Left lobe of liver (tissue), 2 donors: ENCODE data around the gene DLL4. TPM values are rescaled to one million over a fixed set of nuclear protein-coding genes. Genes with fewer than 3 reads are reported as not detected.
A peak's percentile ranks its signal among the peaks of the same experiment; 100 is the strongest.

Experiments
- ATAC-seq: fragments of 200-7000 bp; cut with Tn5 transposase; one replicate; pipeline ENCODE4 v1.9.1; 2020; ENCODE audit warnings: mild to moderate bottlenecking, moderate library complexity
- DNase-seq: peaks from one replicate; pipeline ENCODE4 v3.0.0-alpha.2; 2020; ENCODE audit warnings: low spot score
- total RNA-seq: library from RNA; stranded (reverse); gene quantifications from one replicate; pipeline ENCODE4 v1.2.1, GENCODE V29; 2021
- donor health status: DM: no; HTN: no; CAD: no; lungs with moderate emphysema.
- donor health status: DM: no; HTN: yes; CAD: no.

The DLL4 gene
- total RNA-seq, 1 donor from 2014 or later: 3.7 TPM

- DNase-seq (peak; percentile 88), ATAC-seq (peak; percentile 71)
Observed at GRCh38 chr15:40906091-40906990, 22.8 kb upstream of the DLL4 start.

DNA sequence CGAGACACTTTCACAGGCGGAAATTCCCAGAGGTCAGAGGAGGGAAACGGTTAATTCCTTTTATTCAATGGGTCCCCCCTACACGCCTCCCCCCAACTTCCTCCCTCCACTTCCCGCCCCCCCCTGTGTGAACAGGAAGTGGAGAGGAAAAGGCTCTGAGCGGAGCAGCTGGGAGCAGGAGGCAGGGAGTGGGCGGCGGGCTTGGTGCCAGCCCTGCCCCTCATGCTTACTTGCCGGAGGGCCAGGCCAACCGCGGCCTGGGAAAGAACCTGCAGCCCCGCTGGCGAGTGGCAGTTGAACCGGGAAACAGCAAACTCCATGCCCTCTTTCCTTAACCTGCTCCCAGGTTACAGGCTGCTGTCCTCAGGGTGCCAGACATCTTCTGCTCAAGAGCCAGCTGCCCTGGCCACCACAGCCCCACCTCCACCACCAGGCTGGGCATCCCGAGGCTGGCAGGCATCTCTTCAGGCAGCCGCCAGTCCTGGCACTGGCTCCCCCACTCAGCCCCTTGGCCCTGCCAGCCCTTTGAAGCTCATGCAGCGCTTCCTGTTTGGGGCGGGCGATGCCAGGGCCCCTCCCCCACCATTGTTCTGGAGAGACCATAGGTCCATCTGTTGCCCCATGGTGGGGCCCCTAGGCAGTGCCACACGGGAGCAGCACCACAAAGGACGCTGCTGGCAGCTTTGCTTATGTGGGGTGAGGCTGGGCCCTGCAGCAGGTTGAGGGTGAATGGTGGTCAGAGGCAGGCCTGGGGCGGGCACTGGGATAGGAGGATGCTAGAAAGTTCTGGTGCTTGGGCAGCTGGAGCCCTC, 21.9 kb upstream of the DLL4 start:
- ATAC-seq: peak; percentile 32

DNA sequence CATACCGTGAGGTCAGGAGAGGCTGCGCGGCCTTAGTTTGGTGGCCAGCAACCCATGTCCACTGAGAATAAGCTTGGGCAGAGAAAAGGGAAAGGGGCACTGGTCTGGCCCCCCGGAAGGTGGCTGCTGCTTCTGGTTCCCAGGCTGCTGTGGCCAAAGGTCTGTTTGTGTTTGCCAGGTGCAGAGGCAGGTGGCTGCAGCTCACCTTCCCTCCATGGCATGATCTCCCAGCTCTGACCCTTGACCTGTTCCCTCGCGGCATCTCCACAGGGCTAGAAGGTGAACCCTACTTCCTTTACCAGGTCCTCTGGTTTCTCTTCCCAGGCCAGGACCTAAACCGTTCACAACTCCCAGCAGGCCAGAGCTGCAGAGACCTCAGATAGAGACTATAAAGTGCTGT, 21.0 kb upstream of the DLL4 start:
- DNase-seq: peak; percentile 74

More for the DNA sequence above, 21.9 kb upstream of the DLL4 start:
- peak; percentile 78 for DNase-seq

GRCh38 chr15:40909662-40910630, 19.2 kb upstream of the DLL4 start:
- ATAC-seq (peak; percentile 59), DNase-seq (peak; percentile 96)

More for the DNA sequence above, 21.0 kb upstream of the DLL4 start:
- peak; percentile 8 for ATAC-seq

- DNase-seq (no peak), ATAC-seq (no peak)
Observed at GRCh38 chr15:40911141-40911540, 18.0 kb upstream of the DLL4 start.

GRCh38 chr15:40911693-40912092, 17.4 kb upstream of the DLL4 start:
- ATAC-seq (peak; percentile 2), DNase-seq (no peak)

GRCh38 chr15:40912478-40912877, 16.7 kb upstream of the DLL4 start:
- no peak for ATAC-seq
- DNase-seq: no peak

- DNase-seq: no peak
- ATAC-seq: no peak
Observed at GRCh38 chr15:40914013-40914412, 15.1 kb upstream of the DLL4 start.

DNA sequence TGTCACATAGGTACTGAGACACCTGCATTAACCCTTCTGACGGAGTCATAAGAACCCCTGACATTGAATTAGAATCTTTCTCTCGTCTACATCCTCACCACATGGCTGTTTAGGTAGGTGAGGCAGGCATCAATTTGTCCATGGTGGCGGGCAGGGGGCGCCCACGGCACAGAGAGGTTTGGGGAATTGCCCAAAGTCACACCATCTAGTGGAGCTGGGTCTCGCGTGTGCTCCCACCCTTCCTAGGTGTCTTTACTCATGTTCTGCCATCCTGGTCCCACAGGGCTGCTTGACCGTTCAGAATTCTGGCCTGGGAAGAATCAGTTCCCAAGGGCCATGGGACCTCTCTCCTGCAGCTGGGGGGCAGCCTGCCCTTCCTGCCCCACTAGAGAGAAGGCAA, 14.7 kb upstream of the DLL4 start:
- DNase-seq: no peak
- ATAC-seq: no peak

DNA sequence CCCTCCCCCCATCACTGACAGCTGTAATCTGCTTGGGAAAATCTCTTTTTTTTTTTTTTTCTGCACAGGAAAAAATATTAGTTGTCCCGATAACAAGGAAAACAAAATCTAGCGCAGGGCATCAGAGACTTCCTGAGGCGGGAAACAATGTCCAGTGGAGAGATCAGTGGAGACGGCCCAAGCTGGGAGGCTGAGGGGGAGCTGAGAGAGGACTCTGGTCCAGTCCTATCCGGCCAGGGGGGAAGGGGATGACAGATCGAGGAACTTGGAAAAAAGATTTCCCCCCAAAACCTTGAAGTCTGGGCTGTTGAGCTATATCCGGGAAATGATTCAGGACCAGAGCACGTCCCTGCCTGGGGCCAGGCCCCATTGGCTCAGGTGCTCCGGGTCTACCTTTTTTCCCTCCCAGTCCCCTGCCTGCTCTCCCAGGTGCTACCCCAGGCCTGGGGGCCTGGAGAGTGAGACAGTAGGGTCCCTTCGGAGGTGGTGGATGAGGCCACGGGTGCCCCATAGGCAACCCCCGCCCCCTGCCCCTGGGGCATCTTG, 14.0 kb upstream of the DLL4 start:
- ATAC-seq: peak; percentile 30
- no peak for DNase-seq

- DNase-seq: no peak
- peak; percentile 22 for ATAC-seq
Observed at GRCh38 chr15:40915679-40916078, 13.5 kb upstream of the DLL4 start.

DNA sequence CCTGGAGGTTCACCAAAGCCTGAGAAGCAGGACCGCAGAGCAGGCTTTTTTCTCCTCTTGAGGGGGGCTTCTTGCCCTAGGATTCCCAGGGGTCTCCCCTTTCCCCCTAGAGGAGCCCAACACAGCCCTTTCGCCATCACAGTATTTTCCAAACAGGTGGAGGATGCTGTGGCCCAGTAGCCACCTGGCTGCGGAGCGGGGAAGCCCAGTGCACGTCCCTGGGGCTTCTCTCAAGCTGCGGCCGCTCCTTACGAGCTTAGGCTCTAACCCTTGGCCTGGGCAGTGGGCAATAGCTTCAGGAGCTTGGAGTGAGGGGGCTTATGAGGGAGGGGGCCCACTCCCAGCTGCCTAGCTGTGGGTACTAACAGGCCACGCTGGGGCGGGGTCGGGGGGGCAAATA, 11.6 kb upstream of the DLL4 start:
- ATAC-seq: no peak
- DNase-seq: no peak

DNA sequence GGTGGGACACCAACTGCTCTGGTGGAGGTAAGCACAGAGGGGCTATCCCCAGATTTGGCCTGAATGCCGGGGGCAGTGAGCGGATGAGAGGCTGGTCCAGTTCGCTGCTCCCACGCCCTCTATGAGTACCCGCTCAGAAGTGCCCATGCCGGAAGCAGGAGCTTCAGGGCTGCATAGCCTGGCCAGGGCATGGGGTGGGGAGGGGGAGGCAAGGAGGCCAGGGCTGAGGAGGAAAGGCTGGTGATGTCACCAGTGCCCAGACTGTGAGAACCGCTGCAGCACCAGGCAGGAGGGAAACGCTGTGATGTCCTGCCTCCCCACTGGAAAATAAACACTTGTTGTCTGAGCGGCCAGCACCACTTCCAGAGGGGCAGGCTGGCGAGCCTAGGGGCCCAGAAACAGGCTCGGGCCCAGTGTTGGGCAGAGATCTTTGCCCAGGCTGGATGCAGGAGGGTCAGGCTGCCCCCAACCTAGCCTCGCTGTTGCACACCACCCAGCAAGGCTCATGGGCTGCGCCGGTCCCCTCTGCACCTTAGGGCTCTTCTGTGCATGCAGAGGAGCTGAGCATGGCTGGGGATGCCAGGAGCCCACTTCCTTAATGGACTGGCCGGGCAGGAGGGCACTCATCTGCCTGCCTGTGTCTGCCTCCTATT, 10.9 kb upstream of the DLL4 start:
- DNase-seq (no peak), ATAC-seq (peak; percentile 7)

DNA sequence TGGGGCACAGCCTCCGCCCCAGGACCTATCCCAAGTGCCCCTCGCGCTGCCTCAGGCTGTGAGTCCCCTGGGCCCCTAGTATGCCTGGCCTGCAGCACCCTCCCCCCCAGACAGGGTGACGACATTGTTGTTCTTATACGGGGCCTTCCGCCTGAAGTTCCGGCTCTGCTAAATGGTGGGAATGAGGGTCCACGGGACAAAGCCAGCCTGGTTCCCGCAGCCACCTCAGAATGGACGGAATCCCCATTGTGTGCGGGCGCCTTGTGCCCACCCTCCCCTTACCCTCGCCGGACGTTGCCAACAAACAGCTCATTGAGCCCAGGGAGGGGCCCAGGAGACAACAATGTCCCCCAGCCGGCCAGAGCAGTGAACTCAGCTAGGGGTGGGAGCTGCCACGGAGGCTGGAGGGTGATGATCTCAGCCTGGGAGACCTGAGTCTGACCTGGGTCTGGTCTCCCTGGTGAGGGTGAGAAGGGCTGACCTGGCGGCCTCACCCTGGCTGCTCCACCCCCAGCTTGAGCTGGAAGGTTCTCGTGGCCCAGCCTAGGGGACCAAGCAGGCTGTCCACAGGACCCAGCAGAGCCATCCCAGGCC, 10.2 kb upstream of the DLL4 start:
- DNase-seq: no peak
- ATAC-seq: no peak

DNA sequence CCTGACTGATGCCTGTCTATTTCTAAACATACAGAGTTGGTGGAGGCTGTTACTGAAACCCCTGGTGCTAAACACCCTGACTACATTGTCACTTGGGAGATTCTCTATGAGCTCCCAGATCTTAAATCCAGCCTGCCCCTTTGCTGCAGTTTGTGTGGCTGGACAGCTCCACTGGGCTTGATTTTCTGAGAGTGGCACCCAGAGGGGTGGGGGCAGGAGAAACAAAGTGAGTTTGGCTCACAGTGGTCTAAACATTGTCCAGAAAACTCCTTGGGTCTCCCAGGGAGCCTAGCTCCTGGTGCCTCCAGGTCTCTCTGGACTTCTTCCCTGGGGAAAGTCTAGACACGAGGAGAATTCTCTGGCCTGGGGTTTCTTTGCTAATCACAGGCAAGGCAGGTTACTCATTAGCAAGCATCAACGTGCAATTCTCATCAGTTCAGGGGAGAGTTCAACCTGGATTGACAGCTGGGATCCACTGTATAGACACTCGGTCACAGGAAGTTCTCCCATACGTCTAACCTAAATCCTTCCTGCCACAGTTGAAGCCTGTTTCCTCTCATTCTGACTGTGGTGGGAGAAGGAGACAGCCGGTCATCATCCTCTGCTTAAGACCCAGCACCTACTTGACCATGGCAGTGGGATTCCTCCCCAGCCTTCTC, 7.1 kb upstream of the DLL4 start:
- ATAC-seq: peak; percentile 18
- no peak for DNase-seq

- no peak for DNase-seq
- no peak for ATAC-seq
Observed at GRCh38 chr15:40922608-40923005, 6.5 kb upstream of the DLL4 start.

GRCh38 chr15:40923551-40923950, 5.6 kb upstream of the DLL4 start:
- no peak for DNase-seq
- no peak for ATAC-seq

DNA sequence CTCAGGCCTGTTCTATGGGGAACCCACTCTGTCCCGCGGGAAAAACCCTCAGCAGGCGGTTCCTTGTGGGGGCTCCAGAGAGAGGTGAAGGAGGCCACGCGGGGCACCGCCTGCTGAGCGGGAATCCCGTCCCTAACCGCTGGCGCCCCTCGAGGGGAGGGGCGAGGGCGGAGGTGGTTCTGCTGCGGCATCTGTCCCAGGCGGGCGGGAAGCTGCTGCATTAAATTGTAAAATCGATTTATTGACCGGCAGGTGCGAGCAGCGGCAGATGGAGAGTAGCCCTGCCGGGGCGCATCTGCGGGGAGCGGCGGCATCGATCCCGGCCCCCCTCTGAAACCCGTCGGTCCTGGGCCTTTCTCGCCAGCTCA, 3.7 kb upstream of the DLL4 start:
- ATAC-seq: no peak
- DNase-seq: no peak
